HG02943 (cell line): Measurements from ENCODE around the gene CLEC4F.

Source experiments
- ATAC-seq: cut with Tn5 transposase; IDR thresholded peaks from one replicate; pipeline ENCODE4 v1.9.1; 2021; ENCODE audit warnings: mild to moderate bottlenecking, low read depth, moderate library complexity; ENCODE audit not compliant: unreplicated experiment

CLEC4F gene

GRCh38 chr2:70789304-70790135 is 30.9 kb downstream of the CLEC4F start:
- no peak for ATAC-seq

- no peak for ATAC-seq
These were observed 35.1 kb downstream of the CLEC4F start for GRCh38 chr2:70785137-70785911.

- ATAC-seq: no peak
These were observed 36.1 kb downstream of the CLEC4F start for GRCh38 chr2:70784320-70784719.

- no peak for ATAC-seq
These were observed 40.4 kb downstream of the CLEC4F start for GRCh38 chr2:70779911-70780545.

GRCh38 chr2:70779491-70779890 is 40.9 kb downstream of the CLEC4F start:
- ATAC-seq: no peak

GRCh38 chr2:70778676-70779075 is 41.7 kb downstream of the CLEC4F start:
- ATAC-seq: no peak

GRCh38 chr2:70777450-70777849 is 42.9 kb downstream of the CLEC4F start:
- no peak for ATAC-seq

GRCh38 chr2:70776266-70776665 is 44.1 kb downstream of the CLEC4F start:
- no peak for ATAC-seq

GRCh38 chr2:70775141-70775540 is 45.3 kb downstream of the CLEC4F start:
- ATAC-seq: no peak

GRCh38 chr2:70772486-70773155 is 47.8 kb downstream of the CLEC4F start:
- no peak for ATAC-seq

GRCh38 chr2:70771446-70771845 is 49.0 kb downstream of the CLEC4F start:
- ATAC-seq: no peak

GRCh38 chr2:70769450-70769849 is 50.9 kb downstream of the CLEC4F start:
- ATAC-seq: no peak

GRCh38 chr2:70768590-70769085 is 51.8 kb downstream of the CLEC4F start:
- ATAC-seq: no peak

GRCh38 chr2:70767699-70768589 is 52.5 kb downstream of the CLEC4F start, which contains the start of gene ADD2:
ADD2 (minus strand) TSS chr2:70768200; CDS start chr2:70706408, 61,792 bp downstream.
- no peak for ATAC-seq

GRCh38 chr2:70767079-70767698 is 53.2 kb downstream of the CLEC4F start:
- no peak for ATAC-seq

- ATAC-seq: no peak
These were observed 53.9 kb downstream of the CLEC4F start for GRCh38 chr2:70766357-70767078.

- ATAC-seq: no peak
These were observed 54.9 kb downstream of the CLEC4F start for GRCh38 chr2:70765507-70765906.

- ATAC-seq: no peak
These were observed 61.0 kb downstream of the CLEC4F start for GRCh38 chr2:70759446-70759845.
